GM19452 (cell line): ENCODE measurements around the gene CABLES2.

Experiments
- ATAC-seq: cut with Tn5 transposase; IDR thresholded peaks from one replicate; pipeline ENCODE4 v1.9.1; 2021; ENCODE audit not compliant: unreplicated experiment

The CABLES2 gene

DNA sequence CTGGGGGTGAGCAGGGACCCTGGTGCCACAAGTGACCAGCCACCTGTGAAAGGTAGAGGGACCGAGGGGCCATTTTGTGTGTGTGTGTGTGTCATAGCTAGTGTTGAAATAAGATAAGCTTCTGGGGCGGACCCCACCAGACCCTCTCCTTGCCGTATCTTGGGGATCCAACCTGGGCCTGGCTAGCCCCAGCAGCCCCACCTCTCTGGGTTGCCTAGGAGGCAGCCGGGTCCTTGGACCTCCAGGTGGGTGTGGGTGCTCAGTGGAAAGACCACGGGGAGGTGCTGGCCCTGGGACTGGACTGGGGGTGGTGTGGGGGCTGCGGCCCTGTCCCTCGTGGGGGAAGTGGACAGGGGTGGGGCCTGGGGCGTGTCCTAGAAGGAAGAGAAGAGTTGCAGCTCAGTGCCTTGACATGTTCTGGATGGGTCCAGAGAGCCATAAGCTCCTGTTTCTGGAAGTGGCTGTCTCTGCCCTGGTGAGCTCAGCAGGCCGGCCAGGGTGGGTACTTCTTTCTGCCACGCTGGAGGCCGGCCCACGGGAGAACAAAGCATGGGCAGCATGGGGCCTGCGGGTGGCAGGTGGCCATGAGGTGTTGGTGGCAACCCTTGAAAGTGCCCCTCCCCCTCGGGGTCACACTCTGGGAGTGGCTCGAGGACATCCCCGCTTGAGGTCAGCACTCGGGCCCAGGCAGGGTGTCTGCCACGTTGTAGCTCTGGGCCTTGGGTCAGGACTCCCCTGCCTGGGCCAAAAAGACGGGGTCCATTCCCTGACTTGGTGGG, 11.8 kb upstream of the CABLES2 start:
- ATAC-seq = no peak

GRCh38 chr20:62417981-62418708, 11.1 kb upstream of the CABLES2 start:
- no peak for ATAC-seq

DNA sequence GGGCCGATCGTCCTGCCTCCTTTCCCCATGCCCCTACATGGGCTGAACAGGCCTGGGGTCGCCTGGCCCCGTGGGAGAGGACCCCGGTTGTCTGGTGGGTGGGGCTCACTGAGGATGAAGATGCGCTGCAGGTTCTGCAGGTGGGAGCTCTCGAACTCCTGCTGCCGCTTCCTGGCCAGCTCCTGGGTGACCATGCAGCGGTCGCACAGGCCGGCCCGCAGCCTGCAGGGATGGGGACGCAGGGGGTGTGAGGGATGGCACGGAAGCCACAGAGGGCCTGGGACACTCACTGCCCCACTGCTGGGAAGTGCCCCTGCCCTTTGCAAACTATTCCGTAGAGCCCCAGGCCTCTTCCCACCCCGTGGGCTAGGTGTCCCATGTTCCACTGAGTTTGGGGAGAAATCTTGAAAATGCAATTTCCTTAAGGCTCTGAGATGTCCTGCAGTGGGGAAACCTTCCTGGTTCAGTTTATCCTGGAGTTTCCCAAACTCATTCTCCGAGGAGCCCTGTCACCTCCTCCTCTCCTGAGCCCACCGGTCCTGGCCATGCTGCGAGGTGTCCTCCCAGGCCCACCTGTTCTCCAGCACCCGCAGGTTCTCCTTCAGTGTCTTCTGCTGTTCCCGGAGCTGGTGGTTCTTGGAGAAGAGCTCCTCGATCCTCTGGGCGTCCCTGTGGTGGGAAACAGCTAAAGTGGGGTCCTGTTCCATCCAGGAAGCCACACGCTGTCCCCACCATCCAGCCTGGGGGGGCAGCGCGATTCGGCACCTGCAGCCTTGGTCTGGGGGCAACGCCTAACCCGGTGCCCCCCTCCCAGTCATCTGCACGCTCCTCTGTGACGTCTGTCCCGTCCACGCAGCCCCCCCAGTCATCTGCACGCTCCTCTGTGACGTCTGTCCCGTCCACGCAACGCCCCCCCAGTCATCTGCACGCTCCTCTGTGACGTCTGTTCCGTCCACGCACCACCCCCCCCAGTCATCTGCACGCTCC, 9.9 kb upstream of the CABLES2 start:
- ATAC-seq = no peak

DNA sequence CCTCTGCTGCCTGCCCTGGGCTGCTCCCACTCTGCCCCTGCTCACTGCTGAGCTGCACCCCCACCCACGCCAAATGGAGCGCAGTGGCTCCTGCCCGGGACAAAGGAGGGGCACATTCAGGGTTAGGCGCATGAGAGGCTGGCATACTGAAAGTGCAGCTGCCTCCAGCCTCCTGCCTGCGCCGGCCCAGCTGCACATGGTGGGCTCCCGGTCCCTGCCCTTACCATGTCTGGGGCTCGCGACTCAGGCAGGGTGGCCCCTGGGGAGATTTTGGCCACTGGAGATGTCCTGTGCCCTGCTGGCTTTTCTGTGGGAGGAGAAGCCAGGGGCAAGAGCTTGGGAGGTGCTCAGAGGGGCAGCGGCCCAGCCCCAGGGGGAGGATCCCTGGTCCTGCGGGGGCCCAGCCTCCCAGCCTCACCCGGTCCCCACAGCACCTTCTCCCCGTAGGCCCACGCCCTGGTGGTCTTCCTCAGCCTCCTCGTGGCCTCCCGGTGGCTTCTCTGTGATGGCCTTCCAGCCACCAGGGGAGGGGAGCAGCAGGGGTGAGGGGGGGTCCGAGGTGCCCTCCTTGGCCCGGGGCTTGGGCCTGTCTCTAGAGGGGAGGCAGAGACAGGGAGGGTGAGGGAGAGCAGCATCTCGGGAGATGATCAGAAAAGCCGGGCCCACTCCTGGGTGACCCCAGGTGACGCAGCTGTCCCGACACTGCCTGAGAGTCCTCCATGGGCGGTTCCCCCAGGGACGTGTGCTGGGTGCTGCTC, 8.4 kb upstream of the CABLES2 start:
- ATAC-seq = no peak

DNA sequence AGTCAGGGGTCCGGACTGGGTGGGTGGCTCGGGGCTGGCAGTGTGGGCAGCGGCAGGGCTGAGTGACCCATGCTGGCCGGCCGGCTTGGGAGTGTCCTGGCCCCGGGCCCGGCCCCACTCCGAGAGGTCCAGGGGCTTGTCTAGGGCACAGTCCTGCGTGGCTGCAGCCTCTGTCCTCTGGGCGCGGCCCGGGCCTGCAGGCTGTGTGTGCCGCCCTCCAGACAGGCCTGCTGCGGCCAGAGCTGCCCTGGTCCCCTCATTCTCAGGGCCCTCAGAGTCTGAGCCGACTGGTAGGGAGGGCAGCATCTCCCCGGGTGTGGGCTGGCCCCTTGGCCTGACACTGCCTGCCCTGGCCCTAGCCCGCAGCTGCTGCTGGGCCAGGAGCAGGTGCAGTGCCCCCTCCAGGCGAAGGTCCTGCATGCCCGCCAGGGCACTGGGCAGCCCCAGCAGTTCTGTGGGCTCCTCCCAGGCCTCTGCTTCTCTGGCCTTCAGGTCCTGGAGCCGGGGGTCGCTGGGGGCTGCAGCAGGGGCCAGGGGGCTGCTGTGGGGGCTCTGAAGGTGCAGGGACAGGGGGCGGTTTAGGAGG, 6.9 kb upstream of the CABLES2 start:
- no peak for ATAC-seq

DNA sequence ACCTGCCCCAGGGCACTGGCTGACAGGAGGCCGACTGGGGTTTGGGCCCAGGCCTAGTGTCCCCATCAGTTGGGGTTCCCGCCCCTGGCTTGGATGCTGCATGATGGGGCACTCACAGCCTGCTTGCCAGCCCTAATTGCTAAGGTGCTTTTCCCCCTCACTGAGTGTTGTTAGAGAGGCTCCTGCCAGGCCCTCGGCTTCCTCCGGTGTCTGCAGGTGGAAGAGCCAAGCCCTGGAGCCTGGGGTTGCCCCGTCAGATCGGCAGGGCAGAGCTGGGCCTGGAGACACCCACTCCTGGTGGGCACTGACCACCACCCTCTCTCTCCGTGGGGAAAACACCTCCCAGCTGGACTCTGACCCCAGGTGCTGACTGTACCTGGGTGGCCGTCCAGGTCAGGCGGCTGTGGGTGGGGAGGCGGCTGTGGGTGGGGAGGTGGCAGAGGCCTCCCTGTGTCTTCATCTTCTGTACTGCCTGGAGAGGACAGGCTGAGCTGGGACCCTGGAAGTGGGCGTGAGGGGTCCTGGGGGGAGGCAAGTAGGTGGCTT, 6.0 kb upstream of the CABLES2 start:
- no peak for ATAC-seq

- no peak for ATAC-seq
Measured at GRCh38 chr20:62412194-62413024, 5.3 kb upstream of the CABLES2 start.

DNA sequence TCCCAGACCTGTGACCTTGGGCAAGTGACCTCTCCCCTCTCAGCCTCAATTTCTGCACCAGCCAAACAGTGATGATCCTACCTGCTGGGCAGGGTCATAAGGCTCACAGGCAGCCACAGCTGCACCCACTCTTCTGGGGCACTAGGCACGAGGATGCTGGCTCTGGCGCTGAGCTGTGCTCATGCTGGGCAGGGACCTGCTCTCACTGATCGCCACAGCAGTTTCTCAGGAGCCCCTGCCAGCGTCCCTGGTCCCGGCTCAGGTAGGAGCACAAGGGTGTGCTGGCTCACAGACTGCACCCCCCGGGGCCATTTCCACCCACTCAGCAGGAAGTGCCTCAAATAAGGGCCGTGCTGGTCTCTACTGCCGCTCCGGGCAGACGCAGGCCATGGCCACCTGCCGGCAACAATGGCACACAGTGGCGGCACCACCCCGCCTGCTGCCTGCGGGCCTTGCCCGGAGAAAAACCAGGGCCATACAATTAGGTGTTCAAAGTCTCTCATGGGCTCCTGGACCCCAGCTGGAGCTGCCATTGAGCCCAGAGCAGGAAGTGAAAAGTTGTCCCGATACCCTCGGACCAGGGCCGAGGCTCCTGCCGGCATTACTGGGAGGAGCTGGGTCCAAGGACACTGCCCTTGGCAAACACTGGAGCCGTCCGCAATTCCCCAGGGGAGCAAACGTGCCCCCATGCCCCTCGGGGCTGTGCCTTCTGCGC, 4.6 kb upstream of the CABLES2 start:
- no peak for ATAC-seq

DNA sequence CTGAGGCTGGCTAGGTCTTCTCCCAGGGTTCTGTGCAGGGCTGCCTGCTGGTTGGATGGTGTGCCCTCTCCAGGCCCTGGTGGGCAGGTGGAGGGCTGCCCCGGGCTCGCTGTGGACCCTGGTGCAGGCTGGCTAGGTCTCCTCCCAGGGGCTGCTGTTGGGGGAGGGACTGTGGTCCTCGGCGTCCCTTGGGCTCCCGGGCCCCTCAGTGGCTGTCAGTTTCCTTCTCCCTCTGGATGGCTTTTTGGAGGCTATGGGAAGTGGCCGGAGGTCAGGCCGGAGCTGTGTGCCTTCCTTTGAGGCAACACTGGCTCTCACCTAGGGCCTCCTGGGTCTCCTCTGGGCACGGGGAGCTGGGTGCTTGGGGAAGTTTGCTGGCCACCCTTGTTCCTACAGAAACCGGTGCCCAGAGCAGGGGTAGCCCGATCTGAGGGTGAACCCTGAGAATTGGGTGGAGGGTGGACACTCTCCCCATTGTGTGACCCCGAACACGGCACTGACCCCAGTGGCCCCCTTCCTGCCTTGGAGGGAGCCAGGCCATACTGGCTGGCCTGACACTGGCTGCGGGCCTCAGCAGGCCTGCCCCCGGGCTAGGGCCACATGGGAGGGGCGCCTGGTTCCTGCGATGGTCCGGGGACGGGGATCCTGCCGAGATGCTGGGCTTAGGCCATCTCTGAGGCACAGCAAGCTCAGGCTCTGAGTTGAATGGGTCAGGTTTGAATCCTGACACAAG, 3.8 kb upstream of the CABLES2 start:
- no peak for ATAC-seq

DNA sequence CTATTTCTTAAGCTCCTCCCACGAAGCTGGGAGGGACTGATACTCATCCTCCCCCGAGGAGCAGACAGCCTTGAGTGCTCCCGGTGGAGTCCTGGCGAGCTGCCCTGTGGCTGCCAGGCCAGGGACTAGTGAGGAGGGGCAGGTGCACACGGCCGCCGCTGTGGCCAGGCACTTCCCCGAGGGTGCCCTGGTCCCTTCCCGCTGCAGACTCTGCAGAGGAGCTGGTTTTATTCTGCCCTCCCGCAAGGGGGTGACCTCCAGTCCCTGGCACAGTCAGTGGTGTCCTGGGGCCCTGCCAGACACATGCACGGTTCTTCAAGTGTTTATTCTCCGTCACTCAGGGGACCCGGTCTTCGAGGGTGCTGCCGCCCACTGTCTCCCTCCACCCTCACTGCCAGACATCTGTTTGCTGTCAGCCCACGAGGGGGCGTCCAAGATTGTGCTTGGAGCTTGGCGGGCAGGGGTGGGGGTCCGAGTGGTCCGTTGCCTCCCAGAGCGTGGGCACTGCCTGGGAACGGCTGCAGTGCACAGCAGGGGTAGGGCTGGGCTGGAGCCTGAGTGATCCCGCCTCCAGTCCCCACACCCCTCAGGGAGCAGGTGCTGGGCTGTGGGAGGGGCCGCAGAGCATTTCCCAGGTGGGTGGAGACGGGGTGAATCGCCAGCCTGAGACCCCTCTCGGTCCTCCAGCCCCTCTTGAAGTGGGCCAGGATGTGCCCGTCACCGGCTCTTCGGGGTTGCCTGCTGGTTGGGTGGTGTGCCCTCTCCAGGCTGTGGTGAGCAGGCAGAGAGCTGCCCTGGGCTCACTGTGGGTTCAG, 3.1 kb upstream of the CABLES2 start:
- ATAC-seq = no peak

DNA sequence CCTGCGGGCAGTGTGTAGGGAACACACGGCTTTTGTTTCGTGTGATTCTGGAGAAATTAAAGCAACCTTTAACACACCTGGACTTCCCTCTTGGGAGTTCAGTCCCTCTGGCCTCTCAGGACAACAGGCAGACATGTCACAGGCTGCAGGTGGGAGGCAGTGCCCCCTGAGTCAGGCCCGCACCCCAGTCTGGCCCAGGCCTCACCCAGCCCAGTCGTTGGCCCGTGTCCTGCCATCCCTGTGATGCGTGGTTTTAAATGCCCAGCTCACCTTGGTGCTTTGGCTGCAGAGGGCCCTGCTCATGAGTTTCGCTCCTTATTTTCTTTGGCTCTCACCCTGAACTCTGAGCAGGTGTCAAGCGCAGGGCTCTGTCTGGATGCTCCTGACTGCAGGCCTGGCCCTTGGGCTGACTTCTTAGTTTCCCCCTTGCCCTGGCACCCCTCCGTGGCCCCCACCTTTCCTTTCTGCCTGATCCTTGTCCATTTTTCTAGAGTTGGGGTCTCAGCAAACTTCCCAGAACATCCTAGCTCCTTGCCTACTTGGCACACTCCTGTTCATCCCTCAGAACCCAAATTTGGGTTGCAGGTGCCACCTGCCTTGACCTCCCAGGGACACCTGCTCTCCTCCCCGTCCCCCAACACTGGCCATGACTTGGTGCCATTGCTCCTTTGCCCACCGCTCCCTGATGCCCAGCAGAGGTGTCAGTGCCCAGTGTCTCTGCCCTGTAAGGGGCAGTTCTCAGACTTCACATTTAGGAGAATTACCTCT, 2.2 kb upstream of the CABLES2 start:
- no peak for ATAC-seq

DNA sequence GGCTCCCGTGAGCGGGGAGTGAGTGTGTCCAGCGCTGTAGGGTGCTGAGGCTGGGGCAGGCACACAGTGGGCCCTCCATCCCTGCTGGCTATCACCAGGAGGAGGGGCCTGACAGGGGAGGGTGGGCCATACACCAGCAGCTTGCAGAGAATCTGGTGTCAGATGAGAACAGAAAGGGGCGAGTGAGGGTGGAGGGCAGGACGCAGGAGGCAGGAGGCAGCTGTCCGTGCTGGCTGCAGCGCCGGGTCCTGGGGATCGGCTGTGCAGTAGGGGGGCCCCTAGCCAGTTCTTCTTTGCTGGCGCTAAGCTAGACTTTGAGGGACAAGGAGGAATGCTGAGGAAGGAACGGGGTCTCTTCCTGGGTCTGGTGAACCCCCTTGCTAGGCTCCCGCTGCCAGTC, 1.6 kb upstream of the CABLES2 start:
- ATAC-seq = no peak

DNA sequence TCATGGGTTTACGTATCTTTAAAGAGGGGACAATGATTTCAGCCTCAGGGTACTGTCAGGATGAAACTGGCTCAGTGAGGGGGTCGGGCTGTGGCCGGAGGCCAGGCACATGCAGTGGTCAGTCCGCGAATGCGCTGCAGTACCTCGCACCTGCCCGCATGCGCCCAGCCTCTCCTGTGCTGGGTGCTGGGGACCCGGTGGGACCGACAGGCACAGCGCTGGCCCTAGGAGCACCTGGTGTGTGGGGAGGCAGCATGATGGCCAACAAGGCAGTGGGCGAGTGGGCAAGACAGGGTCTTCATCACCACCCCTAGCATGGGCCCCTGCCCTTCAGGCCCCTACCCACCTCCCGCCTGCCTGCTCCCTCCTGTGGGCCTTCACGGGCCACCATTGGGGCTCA, 970 bp upstream of the CABLES2 start:
- ATAC-seq = no peak

- ATAC-seq = peak; percentile 3
Measured at GRCh38 chr20:62406635-62407176, 379 bp downstream of the CABLES2 start.

DNA sequence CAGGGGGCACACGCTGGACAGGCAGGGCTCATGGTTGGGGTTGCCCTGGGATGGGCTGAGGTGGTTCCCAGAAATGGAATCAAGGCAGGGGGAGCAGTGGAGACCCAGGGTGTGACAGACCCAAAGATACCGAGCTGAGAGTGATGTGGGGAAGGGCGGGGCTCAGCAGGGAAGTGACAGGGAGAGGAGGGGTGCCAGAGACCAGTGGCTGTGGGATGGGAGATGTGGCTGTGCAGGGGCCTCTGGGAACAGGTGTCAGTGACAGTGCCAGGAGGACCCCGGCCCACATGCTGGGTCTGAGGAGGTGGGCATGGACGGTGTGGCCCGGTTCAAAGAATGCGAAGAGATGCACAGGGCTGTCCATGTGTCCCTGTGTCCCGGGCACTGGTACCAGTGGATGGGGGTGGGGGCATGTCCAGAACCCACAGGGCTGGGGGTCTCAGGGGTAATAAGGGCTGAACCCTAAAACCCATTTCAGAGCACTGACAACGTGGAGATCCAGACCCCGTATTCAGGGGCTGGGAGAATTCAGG, 1.0 kb downstream of the CABLES2 start:
- no peak for ATAC-seq
